ENCODE data around the gene SARDH. TPM values are rescaled to one million over a fixed set of nuclear protein-coding genes. Genes with fewer than 3 reads are reported as not detected.

The SARDH gene
- total RNA-seq, 2 donors from 2014 or later: 0.36 to 0.38 TPM

- H3K4me3 Mint-ChIP-seq: peak overlapping the region; percentile 67
- H3K27ac Mint-ChIP-seq: peak overlapping the region; percentile 55 to 67
- DNase-seq (ENCODE audit: low spot score) (peak; percentile 71), ATAC-seq (peak; percentile 72 to 81)
- H3K36me3 Mint-ChIP-seq: no peaks in the 10 kb centered on the region
- peaks cover 12 to 13% of the 10 kb centered on the region in 2 donors for H3K27me3 Mint-ChIP-seq
- H3K9me3 Mint-ChIP-seq: no peaks in the 10 kb centered on the region
- peaks cover 25 to 31% of the 10 kb centered on the region in 2 donors for H3K4me1 Mint-ChIP-seq (ENCODE audit: low read depth in 2 of 2)
Observed at GRCh38 chr9:133619791-133620190, 118.4 kb downstream of the SARDH start.

GRCh38 chr9:133618726-133619125 is 119.4 kb downstream of the SARDH start:
- Mint-ChIP-seq H3K4me3 (no peak overlapping the region), H3K27me3 (peaks cover 8 to 14% of the 10 kb centered on the region in 2 donors), H3K27ac (peak overlapping the region in 1 of 2 donors; percentile 67), H3K36me3 (no peaks in the 10 kb centered on the region), H3K9me3 (no peaks in the 10 kb centered on the region), H3K4me1 (ENCODE audit: low read depth in 2 of 2) (peaks cover 25 to 31% of the 10 kb centered on the region in 2 donors)
- DNase-seq (ENCODE audit: low spot score): no peak
- ATAC-seq: no peak

GRCh38 chr9:133616643-133617405 is 121.3 kb downstream of the SARDH start:
- H3K36me3 Mint-ChIP-seq: no peaks in the 10 kb centered on the region
- no peaks in the 10 kb centered on the region for H3K9me3 Mint-ChIP-seq
- peaks cover 19 to 23% of the 10 kb centered on the region in 2 donors for H3K4me1 Mint-ChIP-seq (ENCODE audit: low read depth in 2 of 2)
- peaks cover 14 to 17% of the 10 kb centered on the region in 2 donors for H3K27me3 Mint-ChIP-seq
- ATAC-seq (no peak), DNase-seq (ENCODE audit: low spot score) (no peak)
- no peak overlapping the region for H3K4me3 Mint-ChIP-seq
- no peak overlapping the region for H3K27ac Mint-ChIP-seq

- Mint-ChIP-seq H3K4me3 (no peak overlapping the region), H3K27ac (no peak overlapping the region), H3K27me3 (peaks cover 23 to 28% of the 10 kb centered on the region in 2 donors)
Observed at GRCh38 chr9:133615606-133616188, 122.5 kb downstream of the SARDH start.

GRCh38 chr9:133615186-133615585 is 123.0 kb downstream of the SARDH start:
- peaks cover 26 to 33% of the 10 kb centered on the region in 2 donors for H3K27me3 Mint-ChIP-seq
- H3K9me3 Mint-ChIP-seq: no peaks in the 10 kb centered on the region
- H3K4me1 Mint-ChIP-seq (ENCODE audit: low read depth in 2 of 2): peaks cover 7 to 16% of the 10 kb centered on the region in 2 donors
- H3K36me3 Mint-ChIP-seq: no peaks in the 10 kb centered on the region
- DNase-seq (ENCODE audit: low spot score) (no peak), ATAC-seq (no peak)
- no peak overlapping the region for H3K27ac Mint-ChIP-seq
- no peak overlapping the region for H3K4me3 Mint-ChIP-seq

More at GRCh38 chr9:133615606-133616188, 122.5 kb downstream of the SARDH start:
- H3K9me3 Mint-ChIP-seq: no peaks in the 10 kb centered on the region
- H3K36me3 Mint-ChIP-seq: no peaks in the 10 kb centered on the region
- DNase-seq (ENCODE audit: low spot score) (no peak), ATAC-seq (no peak)
- H3K4me1 Mint-ChIP-seq (ENCODE audit: low read depth in 2 of 2): peaks cover 11 to 18% of the 10 kb centered on the region in 2 donors

- Mint-ChIP-seq H3K36me3 (no peaks in the 10 kb centered on the region), H3K4me3 (no peak overlapping the region), H3K9me3 (no peaks in the 10 kb centered on the region), H3K4me1 (ENCODE audit: low read depth in 2 of 2) (peaks cover 2 to 11% of the 10 kb centered on the region in 2 donors), H3K27ac (no peak overlapping the region), H3K27me3 (peaks cover 29 to 38% of the 10 kb centered on the region in 2 donors)
- DNase-seq (ENCODE audit: low spot score) (no peak), ATAC-seq (no peak)
Observed at GRCh38 chr9:133614678-133615077, 123.5 kb downstream of the SARDH start.

GRCh38 chr9:133614056-133614455 is 124.1 kb downstream of the SARDH start:
- H3K9me3 Mint-ChIP-seq: no peaks in the 10 kb centered on the region
- ATAC-seq (no peak), DNase-seq (ENCODE audit: low spot score) (no peak)
- H3K36me3 Mint-ChIP-seq: no peaks in the 10 kb centered on the region
- peaks cover 32 to 41% of the 10 kb centered on the region in 2 donors for H3K27me3 Mint-ChIP-seq
- no peak overlapping the region for H3K27ac Mint-ChIP-seq
- peaks cover 0 to 9% of the 10 kb centered on the region in 2 donors for H3K4me1 Mint-ChIP-seq (ENCODE audit: low read depth in 2 of 2)
- H3K4me3 Mint-ChIP-seq: no peak overlapping the region

Other genes with a start within 250 kb of the SARDH start
- gene MYMK, start 213.4 kb downstream of the SARDH start, total RNA-seq: not detected
- gene ADAMTSL2, start 203.6 kb downstream of the SARDH start, total RNA-seq: not detected
- not detected for gene FAM163B, start 129.0 kb downstream of the SARDH start, total RNA-seq
- not detected for gene DBH, start 102.0 kb downstream of the SARDH start, total RNA-seq

All from natural killer cell treated with Interleukin-12 subunit alpha and Interleukin-12 subunit beta and Interleukin-15 and Interleukin-18, amount 100 ng/mL, for 72 hours (primary cell).